Vagina (tissue), 2 donors: ENCODE data around the gene ACBD5. TPM values are rescaled to one million over a fixed set of nuclear protein-coding genes. Genes with fewer than 3 reads are reported as not detected.
A peak's percentile ranks its signal among the peaks of the same experiment; 100 is the strongest.

ENCODE experiments used
- DNase-seq, 2 donors: peaks; one replicate each; pipeline ENCODE4 v3.0.0-alpha.2; 2017; ENCODE audit errors: extremely low spot score in 2 of 2
- H3K27ac ChIP-seq: fragments of 200-600 bp; sonication (generic); one replicate; pipeline ENCODE4 v1.5.1; 2019
- H3K27me3 ChIP-seq: fragments of 200-600 bp; sonication (generic); one replicate; pipeline ENCODE4 v1.5.1; 2019
- H3K36me3 ChIP-seq, 2 donors: fragments of 200-600 bp; sonication (generic); one replicate each; pipeline ENCODE4 v1.5.1; 2017 to 2019
- H3K4me1 ChIP-seq: fragments of 200-600 bp; sonication (generic); one replicate; pipeline ENCODE4 v1.5.1; 2019
- H3K4me3 ChIP-seq, 2 donors: fragments of 200-600 bp; sonication (generic); 1 replicate in 1 of 2; 2 replicates in 1 of 2; pipeline ENCODE4 v1.5.1; 2016 to 2019
- H3K9me3 ChIP-seq: fragments of 200-600 bp; sonication (generic); one replicate; pipeline ENCODE4 v1.5.1; 2019
- CTCF ChIP-seq, 3 experiments: fragments of 450-650 bp in 2 of 3; fragments of 200-600 bp in 1 of 3; sonication (generic) in 1 of 3; IDR thresholded peaks; one replicate each; pipeline ENCODE4 v1.5.1; 2017 to 2019; ENCODE audit warnings: antibody characterized with exemption in 3 of 3, mild to moderate bottlenecking in 2 of 3, moderate library complexity in 2 of 3
- POLR2A ChIP-seq, 2 donors: fragments of 450-650 bp; IDR thresholded peaks; one replicate each; pipeline ENCODE4 v1.6.1; 2017; ENCODE audit warnings: antibody characterized with exemption in 2 of 2, mild to moderate bottlenecking in 2 of 2, moderate library complexity in 2 of 2
- POLR2AphosphoS5 ChIP-seq, 2 donors: sonication (generic); formaldehyde crosslinking; IDR thresholded peaks; one replicate each; pipeline ENCODE4 v1.9.0; 2017; ENCODE audit warnings: antibody characterized with exemption in 2 of 2, mild to moderate bottlenecking in 2 of 2, low read depth in 1 of 2; ENCODE audit not compliant: insufficient read depth in 1 of 2
- intact Hi-C: fragments of 100-400 bp; cut with DNase I; formaldehyde crosslinking; loops from one replicate; pipeline ENCODE4 v1.15.1; 2023
- total RNA-seq: library from RNA; depleted of rRNA; stranded (reverse); fragments of >200 nt; gene quantifications from one replicate; pipeline ENCODE4 v1.2.3, GENCODE V29; 2016

The ACBD5 gene
- total RNA-seq, 1 donor from 2014 or later, result 12.3 TPM

DNA sequence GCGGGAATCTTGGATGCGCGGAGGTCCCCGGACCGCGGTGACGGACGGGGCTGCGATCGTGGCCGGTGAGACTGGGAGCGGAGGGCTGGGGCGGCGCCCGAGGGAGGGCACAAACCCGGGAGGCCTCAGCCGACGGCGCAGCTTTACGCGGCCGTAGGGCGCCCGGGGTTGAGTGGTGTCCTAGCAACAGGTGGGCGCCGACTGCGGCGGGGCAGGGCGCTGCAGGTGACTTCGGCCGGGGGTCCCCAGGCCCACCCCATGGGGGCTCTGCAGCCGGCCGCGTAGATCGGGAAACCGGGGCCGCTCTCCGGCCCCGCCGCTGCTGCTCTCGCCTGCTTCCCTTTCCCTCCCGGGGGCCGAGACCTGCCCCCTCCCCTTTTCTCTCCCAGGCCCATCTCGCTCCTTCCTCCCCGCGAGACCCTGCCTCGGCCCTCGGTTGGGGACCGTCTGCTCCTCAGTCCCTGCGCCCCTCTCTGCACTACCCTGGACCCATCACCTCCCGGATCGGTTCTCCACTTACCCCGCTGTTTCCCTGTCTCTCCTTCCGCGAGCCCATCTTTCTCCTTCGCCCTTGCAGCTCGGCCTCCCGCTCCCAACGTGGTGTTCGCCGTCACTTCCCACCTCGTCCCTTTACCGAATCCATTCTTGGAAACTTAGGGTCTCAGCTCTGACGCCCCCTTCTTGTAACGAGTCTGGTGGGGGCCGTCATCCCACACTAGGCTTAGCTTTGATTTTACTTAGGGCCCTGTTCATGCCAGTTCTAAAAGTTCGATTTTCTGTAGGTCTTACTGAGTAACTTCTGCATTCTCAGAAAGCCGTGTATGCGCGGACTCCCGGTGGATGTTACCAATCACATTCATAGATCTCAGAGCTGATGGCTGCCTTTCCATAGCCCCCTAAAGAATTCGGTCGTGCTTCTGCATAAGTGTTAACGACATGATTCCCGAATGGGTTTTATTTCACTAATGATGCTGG, 18.5 kb upstream of the ACBD5 start:
- H3K4me3 ChIP-seq, result peak overlapping the region; percentile 48 to 58
- no peak for TF ChIP-seq POLR2AphosphoS5 (IDR thresholded peaks at IDR 0.05; ENCODE audit: insufficient read depth in 1 of 2, low read depth in 1 of 2)
- TF ChIP-seq CTCF (IDR thresholded peaks at IDR 0.05), result no peak
- TF ChIP-seq POLR2A (IDR thresholded peaks at IDR 0.05), result no peak
- DNase-seq, result no peak
- peaks cover 14% of the 10 kb centered on the region for H3K4me1 ChIP-seq
- H3K27ac ChIP-seq, result no peak overlapping the region
- intact Hi-C loops, result no loop called here
- no peaks in the 10 kb centered on the region for H3K9me3 ChIP-seq
- no peaks in the 10 kb centered on the region for H3K27me3 ChIP-seq
- H3K36me3 ChIP-seq, result no peaks in the 10 kb centered on the region

GRCh38 chr10:27258492-27258837, 17.9 kb upstream of the ACBD5 start:
- peaks cover 14% of the 10 kb centered on the region for H3K4me1 ChIP-seq
- no peaks in the 10 kb centered on the region for H3K36me3 ChIP-seq
- no peak overlapping the region for H3K27ac ChIP-seq
- no peaks in the 10 kb centered on the region for H3K27me3 ChIP-seq
- TF ChIP-seq CTCF (IDR thresholded peaks at IDR 0.05), result no peak
- no peak for DNase-seq
- intact Hi-C loops, result no loop called here
- peak overlapping the region; percentile 48 to 58 for H3K4me3 ChIP-seq
- no peaks in the 10 kb centered on the region for H3K9me3 ChIP-seq

DNA sequence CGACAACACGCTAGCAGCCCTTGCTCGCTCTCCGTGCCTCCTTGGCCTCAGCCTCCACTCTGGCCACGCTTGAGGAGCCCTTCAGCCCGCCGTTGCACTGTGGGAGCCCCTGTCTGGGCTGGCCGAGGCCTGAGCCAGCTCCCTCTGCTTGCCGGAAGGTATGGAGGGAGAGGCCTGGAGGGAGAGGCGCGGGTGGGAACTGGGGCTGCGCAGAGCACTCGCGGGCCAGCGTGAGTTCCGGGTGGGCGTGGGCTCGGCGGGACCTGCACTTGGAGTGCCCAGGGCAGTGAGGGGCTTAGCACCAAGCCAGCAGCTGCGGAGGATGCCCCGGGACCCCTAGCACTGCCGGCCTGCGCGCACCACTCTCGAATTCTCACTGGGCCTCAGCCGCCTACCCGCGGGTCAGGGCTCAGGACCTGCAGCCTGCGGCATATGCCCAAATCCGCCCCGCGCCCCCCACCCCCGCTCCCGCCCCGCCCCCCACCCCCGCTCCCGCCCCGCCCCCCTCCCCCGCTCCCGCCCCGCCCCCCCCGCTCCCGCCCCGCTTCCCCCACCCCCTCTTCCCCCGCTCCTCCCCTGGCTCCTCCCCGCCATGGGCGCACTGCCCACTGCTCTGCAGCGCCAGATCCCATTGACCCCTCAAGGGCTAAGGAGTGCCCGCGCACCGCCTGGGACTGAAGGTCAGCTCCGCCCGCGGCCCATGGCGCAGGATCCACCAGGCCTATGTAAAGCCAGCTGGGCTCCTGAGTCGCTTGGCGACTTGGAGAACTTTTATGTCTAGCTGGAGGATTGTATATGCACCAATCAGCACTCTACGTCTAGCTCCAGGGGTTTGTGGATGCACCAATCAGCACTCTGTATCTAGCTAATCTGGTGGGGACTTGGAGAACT, 15.9 kb upstream of the ACBD5 start:
- Histone ChIP-seq H3K9me3 (no peaks in the 10 kb centered on the region), H3K4me3 (no peak overlapping the region), H3K27ac (no peak overlapping the region), H3K4me1 (peaks cover 25% of the 10 kb centered on the region), H3K27me3 (no peaks in the 10 kb centered on the region), H3K36me3 (no peaks in the 10 kb centered on the region)
- no peak for DNase-seq
- TF ChIP-seq CTCF (IDR thresholded peaks at IDR 0.05), result no peak
- no peak for TF ChIP-seq POLR2A (IDR thresholded peaks at IDR 0.05)
- no peak for TF ChIP-seq POLR2AphosphoS5 (IDR thresholded peaks at IDR 0.05; ENCODE audit: insufficient read depth in 1 of 2, low read depth in 1 of 2)
- intact Hi-C loops, result no loop called here

GRCh38 chr10:27253576-27253975, 13.0 kb upstream of the ACBD5 start:
- Histone ChIP-seq H3K36me3 (no peaks in the 10 kb centered on the region), H3K9me3 (no peaks in the 10 kb centered on the region), H3K27ac (no peak overlapping the region), H3K27me3 (no peaks in the 10 kb centered on the region), H3K4me3 (no peak overlapping the region), H3K4me1 (peaks cover 15% of the 10 kb centered on the region)
- intact Hi-C loops, result no loop called here
- no peak for TF ChIP-seq CTCF (IDR thresholded peaks at IDR 0.05)
- TF ChIP-seq POLR2A (IDR thresholded peaks at IDR 0.05), result no peak
- no peak for DNase-seq
